Choroid plexus epithelial cell (primary cell): Measurements from ENCODE around the gene RMND5B.

Source experiments
- DNase-seq: peaks from one replicate; pipeline ENCODE4 v3.0.0-alpha.2; 2010; ENCODE audit warnings: low read depth
- H3K4me3 ChIP-seq: 2 replicates; pipeline ENCODE4 v1.5.1; 2011; ENCODE audit warnings: low read depth, mild to moderate bottlenecking, control low read depth, low read length, moderate library complexity
- CTCF ChIP-seq: conservative IDR thresholded peaks from 2 replicates; pipeline ENCODE4 v1.5.1; 2011; ENCODE audit warnings: low read depth, mild to moderate bottlenecking, control low read depth, inconsistent platforms, low read length, moderate library complexity

RMND5B gene

DNA sequence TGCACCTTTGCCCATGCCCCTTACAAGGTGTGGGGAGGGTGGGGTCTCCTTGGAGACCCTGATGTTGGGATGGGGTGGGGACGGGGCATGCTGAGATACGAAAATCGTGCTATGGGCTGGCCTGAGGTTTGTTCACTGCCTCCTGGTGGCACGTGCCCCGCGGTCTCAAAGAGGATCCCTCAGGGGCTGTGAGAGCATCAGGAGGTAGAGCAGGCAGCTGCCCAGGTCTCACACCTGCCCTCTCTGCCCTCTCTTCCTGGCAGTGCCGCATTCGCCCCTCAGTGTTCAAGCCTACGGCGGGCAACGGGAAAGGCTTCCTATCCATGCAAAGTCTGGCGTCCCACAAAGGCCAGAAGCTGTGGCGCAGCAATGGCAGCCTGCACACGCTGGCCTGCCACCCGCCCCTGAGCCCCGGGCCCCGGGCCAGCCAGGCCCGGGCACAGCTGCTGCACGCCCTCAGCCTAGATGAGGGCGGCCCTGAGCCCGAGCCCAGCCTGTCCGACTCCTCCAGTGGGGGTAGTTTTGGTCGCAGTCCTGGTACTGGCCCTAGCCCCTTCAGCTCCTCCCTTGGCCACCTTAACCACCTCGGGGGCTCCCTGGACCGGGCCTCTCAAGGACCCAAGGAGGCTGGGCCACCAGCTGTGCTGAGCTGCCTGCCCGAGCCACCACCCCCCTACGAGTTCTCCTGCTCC, 10.8 kb upstream of the RMND5B start:
- TF ChIP-seq CTCF: no peak
- no peak overlapping the region for H3K4me3 ChIP-seq
- no peak for DNase-seq

- H3K4me3 ChIP-seq: peak overlapping the region; percentile 30
- peak; percentile 65 for TF ChIP-seq CTCF
- DNase-seq: peak; percentile 92
These were observed 10.0 kb upstream of the RMND5B start for GRCh38 chr5:178120607-178121357.

GRCh38 chr5:178121391-178122276, 9.2 kb upstream of the RMND5B start:
- peak overlapping the region; percentile 30 for H3K4me3 ChIP-seq
- no peak for TF ChIP-seq CTCF
- no peak for DNase-seq

DNA sequence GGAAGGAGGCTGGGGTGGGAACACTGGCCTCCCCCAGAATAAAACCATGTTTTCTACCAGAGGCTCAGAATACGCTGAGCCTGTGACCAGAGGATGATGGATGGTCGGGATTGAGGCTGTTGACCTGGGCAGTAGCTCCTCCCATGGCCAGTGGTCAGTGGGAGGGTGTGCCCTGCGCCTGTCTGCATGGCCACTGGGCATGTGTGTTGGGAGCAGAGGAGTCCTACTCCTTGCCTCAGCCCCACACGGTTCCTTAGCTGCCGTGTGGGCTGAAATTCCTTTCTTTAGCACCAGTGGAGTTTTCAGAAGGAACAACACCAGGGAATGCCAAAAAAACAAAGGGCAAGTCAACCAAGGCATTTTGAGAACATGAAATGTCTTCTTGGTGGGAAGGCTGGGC, 8.5 kb upstream of the RMND5B start:
- no peak for DNase-seq
- no peak overlapping the region for H3K4me3 ChIP-seq
- TF ChIP-seq CTCF: no peak

GRCh38 chr5:178123094-178123965, 7.5 kb upstream of the RMND5B start:
- TF ChIP-seq CTCF: no peak
- H3K4me3 ChIP-seq: no peak overlapping the region
- no peak for DNase-seq

GRCh38 chr5:178123966-178124925, 6.6 kb upstream of the RMND5B start:
- H3K4me3 ChIP-seq: no peak overlapping the region
- no peak for DNase-seq
- TF ChIP-seq CTCF: no peak
